WTC11 (cell line): ENCODE data around the gene NUP214.

Experiments
- ATF6 ChIP-seq: sonication (generic); formaldehyde crosslinking; IDR thresholded peaks from 2 replicates; pipeline ENCODE4 v1.8.1; 2023; ENCODE audit warnings: mild to moderate bottlenecking, missing genetic modification reagents
- CREB1 ChIP-seq: sonication (generic); formaldehyde crosslinking; IDR thresholded peaks from 2 replicates; pipeline ENCODE4 v1.8.0; 2023; ENCODE audit warnings: mild to moderate bottlenecking, missing genetic modification reagents
- CTCF ChIP-seq: fragments of 200-600 bp; IDR thresholded peaks from 2 replicates; pipeline ENCODE4 v1.8.0; 2022; ENCODE audit warnings: antibody characterized with exemption
- GTF2I ChIP-seq: fragments of 250-450 bp; sonication (Bioruptor Pico); conservative IDR thresholded peaks from 2 replicates; pipeline ENCODE4 v1.4.0; 2021; ENCODE audit warnings: mild to moderate bottlenecking
- IRF1 ChIP-seq: sonication (generic); formaldehyde crosslinking; IDR thresholded peaks from 2 replicates; pipeline ENCODE4 v1.8.0; 2023; ENCODE audit warnings: missing genetic modification reagents
- KAT7 ChIP-seq: sonication (generic); formaldehyde crosslinking; IDR thresholded peaks from 2 replicates; pipeline ENCODE4 v1.8.1; 2023; ENCODE audit warnings: missing genetic modification reagents, mild to moderate bottlenecking, borderline replicate concordance
- NR2C2 ChIP-seq: sonication (generic); formaldehyde crosslinking; IDR thresholded peaks from 2 replicates; pipeline ENCODE4 v1.8.0; 2022; ENCODE audit warnings: mild to moderate bottlenecking, missing genetic modification reagents
- NR3C1 ChIP-seq: sonication (generic); formaldehyde crosslinking; conservative IDR thresholded peaks from 2 replicates; pipeline ENCODE4 v1.8.1; 2023; ENCODE audit warnings: low read depth, mild to moderate bottlenecking, missing genetic modification reagents
- OVOL2 ChIP-seq: fragments of 250-450 bp; sonication (Bioruptor Pico); IDR thresholded peaks from 2 replicates; pipeline ENCODE4 v1.9.0; 2021; ENCODE audit warnings: mild to moderate bottlenecking, borderline replicate concordance
- PRDM15 ChIP-seq: sonication (generic); formaldehyde crosslinking; IDR thresholded peaks from 2 replicates; pipeline ENCODE4 v1.8.0; 2022; ENCODE audit warnings: missing genetic modification reagents
- SP1 ChIP-seq: sonication (generic); formaldehyde crosslinking; conservative IDR thresholded peaks from 2 replicates; pipeline ENCODE4 v1.8.1; 2022; ENCODE audit warnings: missing genetic modification reagents
- USF2 ChIP-seq: sonication (generic); formaldehyde crosslinking; IDR thresholded peaks from 2 replicates; pipeline ENCODE4 v1.8.1; 2023; ENCODE audit warnings: mild to moderate bottlenecking, missing genetic modification reagents, moderate library complexity
- ZNF232 ChIP-seq: sonication (generic); formaldehyde crosslinking; IDR thresholded peaks from 2 replicates; pipeline ENCODE4 v1.8.0; 2022; ENCODE audit warnings: mild to moderate bottlenecking, missing genetic modification reagents

GRCh38 chr9:131167936-131168335 lies 42.5 kb downstream of the NUP214 start:
- TF ChIP-seq KAT7 (CRISPR knock-in tag) (no peak), OVOL2 (CRISPR knock-in tag) (no peak), ATF6 (CRISPR knock-in tag) (no peak), CTCF (no peak), SP1 (CRISPR knock-in tag) (no peak), PRDM15 (CRISPR knock-in tag) (no peak), NR3C1 (no peak), GTF2I (CRISPR knock-in tag) (no peak), ZNF232 (CRISPR knock-in tag) (no peak), NR2C2 (CRISPR knock-in tag) (no peak), USF2 (CRISPR knock-in tag) (no peak), CREB1 (no peak), IRF1 (CRISPR knock-in tag) (no peak)
